ENCODE measurements around the gene CCL11.

- TF ChIP-seq CTCF (IDR thresholded peaks at IDR 0.05; ENCODE audit: poor library complexity, severe bottlenecking): no peak
- no peak for TF ChIP-seq SMC3 (conservative IDR thresholded peaks at IDR 0.05; ENCODE audit: poor library complexity)
- TF ChIP-seq EP300 (conservative IDR thresholded peaks at IDR 0.05; ENCODE audit: poor library complexity, severe bottlenecking): no peak
Observed at GRCh38 chr17:34313164-34313563, 27.6 kb downstream of the CCL11 start.

Data from neural cell (in vitro differentiated cells).